GM12891 (cell line): ENCODE results near the gene PNPLA2.

Experiments
- POLR2A ChIP-seq: IDR thresholded peaks from 2 replicates; pipeline ENCODE4 v1.6.1; 2011; ENCODE audit warnings: low read depth, low read length, control low read depth
- POLR2AphosphoS5 ChIP-seq: IDR thresholded peaks from 2 replicates; pipeline ENCODE4 v1.6.1; 2011; ENCODE audit warnings: low read depth, low read length, control low read depth
- SPI1 ChIP-seq: IDR thresholded peaks from 2 replicates; pipeline ENCODE4 v1.6.1; 2011; ENCODE audit warnings: low read depth, low read length, control low read depth

GRCh38 chr11:795634-796564 is 22.8 kb upstream of the PNPLA2 start:
- TF ChIP-seq POLR2A: peak; percentile 61
- no peak for TF ChIP-seq SPI1
- TF ChIP-seq POLR2AphosphoS5: peak; percentile 63
